GM18498 (cell line): ENCODE data around the gene BPIFA2.

ENCODE experiments used
- ATAC-seq: cut with Tn5 transposase; IDR thresholded peaks from one replicate; pipeline ENCODE4 v1.9.1; 2021; ENCODE audit warnings: mild to moderate bottlenecking, moderate library complexity; ENCODE audit not compliant: unreplicated experiment

BPIFA2 gene

GRCh38 chr20:33191955-33192354, 24.0 kb downstream of the BPIFA2 start:
- no peak for ATAC-seq

DNA sequence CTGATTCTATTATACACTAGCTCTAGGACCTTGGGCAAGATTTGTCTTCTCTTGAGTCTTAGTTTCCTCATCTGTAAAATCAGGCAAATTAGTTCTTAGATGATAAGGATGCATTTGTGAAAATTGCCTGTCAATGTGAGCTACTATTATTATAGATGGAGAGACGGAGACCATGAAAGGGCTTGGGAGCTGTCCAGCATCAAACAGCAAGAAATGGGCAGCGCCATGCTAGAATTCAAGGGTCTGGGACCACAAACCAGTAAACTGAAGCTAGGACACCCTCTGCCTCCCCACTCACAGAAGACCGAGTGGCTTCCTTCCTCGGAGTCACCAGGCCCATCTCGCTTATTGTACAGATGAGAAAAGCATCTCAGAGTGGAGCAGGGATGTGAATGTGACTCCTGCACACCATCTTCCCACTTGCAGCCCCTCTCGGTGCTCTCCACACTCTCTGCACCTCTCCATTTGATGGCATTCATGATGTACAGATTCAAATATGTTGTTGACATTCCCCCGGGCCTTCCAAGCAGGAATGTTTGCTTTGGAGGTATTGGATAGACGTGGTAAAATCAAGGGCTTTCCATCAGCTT, 25.0 kb downstream of the BPIFA2 start:
- no peak for ATAC-seq

DNA sequence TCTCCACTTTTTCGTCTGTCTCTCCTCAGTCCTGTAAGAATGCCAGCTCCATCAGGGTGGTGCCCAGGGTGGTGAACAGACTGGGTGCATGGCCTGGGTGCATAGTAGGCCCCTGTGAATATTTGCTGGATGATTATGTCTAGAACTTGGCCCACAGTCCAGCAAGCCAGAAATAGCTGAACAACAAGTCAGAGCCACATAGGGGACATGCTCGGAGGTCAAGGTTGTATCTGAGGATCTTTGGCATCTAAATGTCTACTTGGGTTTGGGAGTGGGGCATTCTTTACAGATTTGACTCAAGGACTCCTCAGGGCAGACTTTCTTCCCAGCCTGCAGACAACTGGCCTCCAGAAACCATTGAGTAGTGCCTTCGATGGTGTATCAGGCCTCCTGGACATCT, 31.1 kb downstream of the BPIFA2 start:
- ATAC-seq = no peak

- no peak for ATAC-seq
Measured at GRCh38 chr20:33202451-33202850, 34.5 kb downstream of the BPIFA2 start.

DNA sequence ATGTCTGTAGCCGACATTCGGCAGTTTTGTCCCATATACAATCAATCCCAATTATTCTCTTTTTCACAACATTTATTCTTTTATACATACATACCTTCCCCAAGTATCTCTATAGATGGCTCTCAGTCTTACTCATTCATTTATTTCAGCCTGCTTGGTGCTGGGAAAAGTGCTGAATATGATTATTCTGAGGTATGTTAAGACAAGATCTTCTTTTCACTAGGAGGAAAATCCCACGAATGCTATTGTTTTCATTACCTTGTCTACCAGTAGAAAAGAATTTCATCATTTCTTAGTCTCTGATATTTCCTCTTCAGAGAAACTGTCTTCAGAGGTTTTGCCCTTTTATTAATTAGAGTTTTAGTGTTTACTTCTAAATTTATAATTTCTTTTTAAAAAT, 35.5 kb downstream of the BPIFA2 start:
- ATAC-seq = no peak

- no peak for ATAC-seq
Measured at GRCh38 chr20:33209789-33210188, 41.8 kb downstream of the BPIFA2 start.

- ATAC-seq = no peak
Measured at GRCh38 chr20:33210371-33210770, 42.4 kb downstream of the BPIFA2 start.

DNA sequence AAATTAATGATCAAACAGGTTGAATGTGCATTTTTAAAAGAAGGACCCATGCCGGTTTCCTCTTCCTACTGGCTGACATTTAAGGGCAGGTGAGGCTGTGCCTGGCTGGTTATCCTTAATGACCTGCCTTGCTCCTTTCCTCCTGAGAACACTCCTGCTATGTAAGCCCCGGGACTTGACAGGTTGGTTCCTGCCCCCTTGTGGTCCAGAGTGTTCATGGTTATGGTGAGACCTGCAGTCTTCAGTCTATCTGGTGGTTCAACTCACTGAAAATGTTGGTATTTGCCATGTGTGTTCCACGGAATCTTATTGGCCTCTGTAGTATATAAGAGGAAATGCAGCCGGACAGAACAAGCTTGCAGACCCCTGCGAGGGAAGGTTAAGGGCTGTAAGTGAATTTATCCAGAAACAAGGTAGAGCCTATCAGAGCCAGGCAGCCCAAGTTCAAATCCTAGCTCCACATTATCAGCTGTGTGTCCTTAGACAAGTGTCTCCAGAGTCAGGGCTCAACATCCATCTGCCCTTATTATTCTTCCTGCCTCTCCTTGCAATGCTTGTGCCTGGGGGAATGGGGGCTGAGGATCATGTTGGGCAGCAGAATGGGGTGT, 44.0 kb downstream of the BPIFA2 start:
- ATAC-seq = no peak

DNA sequence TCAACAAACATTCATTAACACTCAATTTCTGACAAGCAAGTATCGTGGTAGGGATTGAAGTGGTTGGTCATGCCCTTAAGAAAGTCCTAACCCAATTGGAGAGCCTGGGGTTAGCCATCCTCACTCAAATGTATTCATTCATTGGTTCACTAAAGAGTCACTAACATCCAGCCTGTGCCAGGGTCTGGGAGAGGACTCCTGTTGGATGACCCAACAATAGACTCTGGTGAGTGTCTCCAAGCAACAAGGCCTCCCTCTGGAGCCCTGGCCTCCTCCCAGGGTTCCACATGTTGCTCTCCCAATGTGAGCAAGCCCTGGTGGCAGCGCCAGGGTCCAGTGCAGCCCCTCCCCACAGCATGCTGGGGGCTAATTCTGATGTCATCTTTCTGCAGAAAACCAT, 49.1 kb downstream of the BPIFA2 start, which contains the start of gene BPIFA3:
Gene BPIFA3, plus strand, starts transcription at position 301 of the 400 bp plus-strand sequence. CDS start 185 bp downstream, outside the sequence.
- no peak for ATAC-seq

DNA sequence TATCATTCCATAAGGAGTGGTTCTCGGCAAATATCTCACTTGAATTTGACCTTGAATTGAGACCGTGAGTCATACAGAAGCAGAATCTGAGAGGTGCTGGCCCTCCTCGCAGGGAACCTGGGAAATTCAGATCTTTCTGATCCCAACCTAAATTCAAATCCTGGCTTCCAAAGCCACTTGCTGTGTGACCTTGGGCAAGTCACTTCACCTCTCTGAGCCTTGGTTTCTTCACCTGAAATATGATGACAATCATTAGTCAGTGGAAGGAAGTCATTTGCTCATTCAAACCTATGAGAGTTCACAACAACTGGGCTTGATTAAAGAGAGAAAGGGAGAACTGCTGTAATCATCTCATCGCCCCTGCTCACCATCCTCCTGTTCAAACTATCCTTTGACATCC, 56.4 kb downstream of the BPIFA2 start:
- ATAC-seq = no peak

DNA sequence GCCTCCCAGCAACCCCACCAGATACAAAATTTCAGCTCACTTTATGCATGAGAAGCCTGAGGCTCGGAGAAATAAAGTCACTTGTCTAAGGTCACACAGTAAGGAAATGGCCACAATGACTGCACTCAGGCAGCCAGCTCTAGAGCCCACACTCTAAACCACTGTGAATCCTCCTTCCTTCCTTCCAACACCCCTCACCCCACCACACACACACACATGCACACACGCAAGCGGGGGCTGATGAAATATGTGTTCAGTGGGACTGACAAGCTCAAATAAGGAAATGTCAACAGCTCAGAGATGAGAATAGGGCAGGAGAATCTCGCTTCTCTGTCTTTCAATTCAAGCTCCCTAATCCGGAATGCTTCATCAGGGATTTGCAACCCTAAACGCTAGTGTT, 61.9 kb downstream of the BPIFA2 start:
- ATAC-seq = no peak
